GM03348 (cell line): ENCODE measurements around the gene POLR3G.

Source experiments
- DNase-seq: peaks from one replicate; pipeline ENCODE4 v3.0.0; 2012; ENCODE audit warnings: low spot score

POLR3G gene

DNA sequence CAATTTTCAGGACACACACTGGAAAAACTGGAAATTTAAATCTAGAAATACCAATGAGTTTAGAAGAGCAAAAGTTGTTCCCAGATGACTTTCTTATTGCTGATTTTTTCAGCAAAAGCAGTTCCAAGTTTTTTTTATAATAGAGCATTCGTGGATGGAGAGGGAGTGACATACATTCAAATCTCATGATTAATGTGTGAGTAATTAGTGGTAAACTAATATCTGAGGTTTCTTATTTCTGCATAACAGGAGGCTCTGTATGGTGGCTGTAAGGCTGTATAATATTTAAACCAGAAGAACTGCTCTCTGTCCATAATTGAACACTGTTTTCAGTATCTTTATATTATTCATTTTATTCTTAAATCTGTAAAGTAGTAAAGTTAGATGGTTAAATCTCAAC lies 28.9 kb downstream of the POLR3G start:
- no peak for DNase-seq

DNA sequence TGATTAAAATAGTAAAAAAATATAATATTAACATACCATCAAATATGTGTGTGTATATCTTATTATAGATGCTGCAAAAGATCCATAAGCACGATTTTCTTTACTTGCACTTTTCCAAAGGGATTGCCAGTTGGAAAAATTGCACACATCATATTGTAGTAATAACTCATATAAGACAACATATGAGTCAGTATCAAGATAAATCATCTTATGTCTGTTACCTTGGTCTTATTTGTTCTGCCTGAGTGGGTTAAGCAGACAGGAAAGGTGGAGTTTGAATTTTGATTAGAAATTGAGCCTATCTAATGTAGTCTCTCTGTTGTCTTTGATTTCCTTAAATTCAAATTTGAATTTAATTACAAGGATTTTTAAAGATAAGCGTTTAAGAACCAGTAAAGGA lies 30.1 kb downstream of the POLR3G start:
- no peak for DNase-seq

DNA sequence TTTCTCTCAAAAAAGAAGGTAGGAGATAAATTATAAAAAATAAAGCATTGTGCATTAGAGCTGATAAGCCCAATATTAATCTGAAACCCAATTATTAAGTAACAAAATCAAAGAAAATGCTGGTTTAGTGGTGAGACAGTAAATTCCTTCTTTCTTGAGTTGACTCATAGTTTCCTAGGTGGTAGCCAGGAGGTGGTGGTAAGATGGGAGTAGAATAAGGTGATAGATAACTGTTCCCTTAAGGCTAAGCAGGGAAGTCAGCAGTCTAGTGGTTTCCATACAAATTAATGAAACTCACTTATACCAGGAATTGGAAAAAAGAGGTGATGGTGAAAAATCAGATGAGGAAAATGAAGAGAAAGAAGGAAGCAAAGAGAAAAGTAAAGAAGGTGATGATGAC lies 31.6 kb downstream of the POLR3G start:
- DNase-seq, result no peak

DNA sequence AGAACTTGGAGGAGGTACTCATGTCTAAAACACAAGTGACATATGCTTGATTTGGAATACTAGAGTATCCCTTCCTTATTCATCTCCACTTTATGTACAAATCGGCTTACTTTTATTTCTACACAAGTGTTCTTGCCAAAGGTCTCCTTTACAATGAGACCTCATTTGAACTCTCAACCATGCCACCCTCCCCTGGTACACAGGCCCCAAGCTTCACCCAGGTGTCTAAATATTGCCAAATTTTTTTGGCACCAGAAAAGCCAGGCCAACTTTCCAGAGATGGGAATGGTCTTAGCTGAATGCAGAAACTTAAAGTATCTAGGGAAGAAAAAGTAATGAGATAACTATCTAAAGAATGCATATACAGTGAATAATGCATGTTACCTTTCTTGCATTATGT lies 35.8 kb downstream of the POLR3G start:
- no peak for DNase-seq

DNA sequence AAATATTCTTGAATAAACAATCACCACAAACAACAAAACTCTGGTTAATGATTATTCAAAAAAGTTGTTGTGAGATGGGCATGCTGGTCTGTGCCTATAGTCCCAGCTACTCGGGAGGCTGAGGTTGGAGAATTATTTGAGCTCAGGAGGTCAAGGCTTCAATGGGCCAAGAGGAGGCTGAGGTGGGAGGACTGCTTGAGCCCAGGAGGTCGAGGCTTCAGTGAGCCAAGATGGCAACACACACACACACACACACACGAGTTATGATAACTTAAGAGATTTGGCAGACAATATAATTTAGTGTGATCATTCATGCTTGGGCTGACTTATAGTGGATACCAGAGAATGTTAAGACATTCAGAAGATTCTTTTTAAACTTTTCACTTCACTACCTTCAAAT lies 39.9 kb downstream of the POLR3G start:
- no peak for DNase-seq

DNA sequence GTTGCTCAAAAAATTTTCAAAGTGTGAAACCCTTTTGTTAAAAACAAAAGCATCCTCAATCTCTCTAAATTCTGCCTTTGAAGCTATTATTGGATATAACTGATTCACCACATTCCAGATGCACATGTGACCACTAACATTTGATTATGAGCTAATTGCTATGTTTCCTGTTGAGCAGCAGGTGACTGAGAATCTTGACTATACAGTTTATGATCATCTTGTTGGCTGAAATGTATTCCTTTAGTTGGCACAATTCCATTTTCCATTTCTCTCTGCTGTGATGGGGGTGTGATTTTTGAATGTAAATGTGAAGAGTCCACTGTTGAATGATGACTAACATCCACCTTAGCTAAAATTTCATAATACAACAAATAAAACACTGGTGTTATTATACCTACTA lies 44.0 kb downstream of the POLR3G start:
- DNase-seq, result peak; percentile 26

DNA sequence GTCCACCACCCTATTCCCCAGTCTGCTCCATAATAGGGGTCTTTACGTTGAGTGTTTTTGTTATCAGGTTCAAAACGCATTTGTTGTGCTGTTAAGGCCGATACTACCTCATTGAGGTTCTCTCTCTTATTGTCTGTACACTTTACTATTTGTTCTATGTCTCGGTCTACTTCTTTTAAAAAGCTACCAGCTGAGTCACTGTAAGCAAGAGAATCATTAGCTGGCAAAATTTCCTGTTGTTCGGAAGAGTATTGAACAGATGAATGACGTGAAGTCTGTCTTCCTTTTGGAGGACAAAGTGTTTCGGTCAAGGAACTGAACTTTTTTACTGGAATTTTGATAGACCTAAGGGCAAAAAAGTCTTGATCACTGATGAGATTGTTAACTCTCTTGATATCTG lies 44.4 kb downstream of the POLR3G start:
- DNase-seq, result no peak

DNA sequence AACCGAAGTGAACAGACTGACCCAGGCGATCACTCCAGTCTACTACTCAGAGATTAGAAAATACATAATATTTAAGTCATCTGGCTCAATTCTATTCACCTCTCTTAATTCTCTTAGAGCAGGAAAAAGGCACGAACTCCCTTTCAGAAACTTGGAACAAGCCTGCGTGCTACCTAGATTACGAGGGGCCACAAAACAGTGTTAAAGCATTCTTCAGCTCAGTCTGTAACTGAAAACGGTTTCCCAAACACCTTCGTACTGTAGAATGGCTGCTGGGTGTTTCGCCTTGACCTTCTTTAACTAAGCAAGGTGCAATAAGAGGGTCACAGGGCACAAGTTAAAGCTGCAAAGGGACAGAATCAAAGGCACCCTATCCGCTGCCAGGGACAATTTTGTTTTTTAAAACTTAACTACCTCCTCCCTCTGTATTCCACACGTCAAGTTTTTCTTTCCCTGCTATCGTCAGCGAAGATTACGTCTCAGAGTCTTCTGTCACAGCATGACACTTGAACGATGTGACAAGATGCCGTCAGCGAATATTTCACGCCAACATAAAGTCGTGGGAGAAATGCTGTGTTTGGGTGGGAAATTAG lies 54.0 kb downstream of the POLR3G start:
- DNase-seq, result peak; percentile 4

DNA sequence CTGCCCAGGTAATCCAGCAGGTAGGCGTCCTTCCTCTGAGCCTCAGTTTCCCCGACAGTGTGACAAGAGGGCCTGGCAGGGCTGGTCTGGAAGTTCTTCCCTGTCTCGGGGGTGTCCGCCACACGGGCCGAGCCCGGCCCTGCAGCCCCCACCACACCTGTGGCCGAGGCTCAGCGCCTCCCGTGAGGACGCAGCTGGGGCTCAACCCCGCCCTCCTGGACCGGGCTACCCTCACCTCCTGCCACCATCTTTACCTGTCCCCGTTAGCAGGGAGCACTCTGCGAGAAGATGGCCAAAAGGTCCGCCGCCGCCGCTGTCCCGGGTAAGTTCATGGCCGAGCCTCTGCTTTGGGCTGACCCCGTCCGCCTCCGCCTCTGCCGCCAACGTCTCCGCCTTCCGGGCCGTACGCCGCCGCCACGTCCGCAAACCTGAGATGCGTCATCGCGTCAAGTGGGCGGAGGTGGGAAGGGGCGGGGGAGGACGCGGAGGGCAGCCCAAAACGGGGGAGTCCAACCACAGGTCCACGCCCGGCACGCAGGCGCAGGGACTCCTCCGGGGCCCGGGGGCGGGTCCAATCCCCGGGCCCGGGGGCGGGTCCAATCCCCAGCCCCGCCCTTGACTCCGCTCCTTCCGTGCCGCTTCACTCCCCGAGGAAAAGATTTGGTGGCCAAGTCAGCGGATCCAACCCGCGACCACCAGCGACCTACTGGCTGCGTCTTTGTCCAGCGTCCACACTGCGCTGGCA lies 54.7 kb downstream of the POLR3G start, which contains the start of gene LYSMD3:
TSS of gene LYSMD3 (minus strand) at position 391 of the 745 bp plus-strand sequence. CDS start 4,295 bp downstream, outside the sequence.
- peak; percentile 100 for DNase-seq

DNA sequence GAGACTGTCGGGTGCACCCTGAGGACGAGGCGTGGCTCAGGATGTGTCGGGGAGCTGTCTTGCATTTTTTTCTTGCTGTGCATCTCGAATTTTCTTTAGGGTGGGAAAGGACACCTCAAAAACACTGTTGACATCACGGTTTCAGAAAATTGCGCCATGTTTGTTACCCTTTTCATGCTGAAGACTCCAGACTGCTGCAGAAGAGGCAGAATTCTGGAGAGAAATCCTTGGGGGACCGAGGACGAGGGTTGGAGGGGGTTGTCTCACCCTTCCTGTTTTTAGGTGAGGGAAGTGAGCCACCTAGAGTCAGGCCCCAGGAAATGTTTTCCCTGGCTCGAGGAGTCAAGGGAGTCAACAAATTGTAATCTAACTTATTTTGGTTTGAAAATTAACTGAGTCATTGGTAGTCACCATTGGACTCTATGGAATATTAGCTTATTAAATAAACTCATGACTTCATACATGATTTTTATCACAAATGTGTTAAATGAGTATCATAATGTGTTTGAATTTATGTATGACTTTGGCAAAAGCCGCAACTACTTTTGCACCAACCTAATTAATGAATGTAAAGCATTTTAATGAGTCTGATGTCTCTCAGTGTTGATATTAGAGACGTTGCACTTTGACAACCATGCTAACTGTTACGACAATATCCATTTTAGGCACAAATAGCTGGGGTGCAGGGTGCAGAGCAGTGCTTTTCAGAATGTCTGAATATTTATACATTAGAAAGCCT lies 55.4 kb downstream of the POLR3G start:
- peak; percentile 82 for DNase-seq

DNA sequence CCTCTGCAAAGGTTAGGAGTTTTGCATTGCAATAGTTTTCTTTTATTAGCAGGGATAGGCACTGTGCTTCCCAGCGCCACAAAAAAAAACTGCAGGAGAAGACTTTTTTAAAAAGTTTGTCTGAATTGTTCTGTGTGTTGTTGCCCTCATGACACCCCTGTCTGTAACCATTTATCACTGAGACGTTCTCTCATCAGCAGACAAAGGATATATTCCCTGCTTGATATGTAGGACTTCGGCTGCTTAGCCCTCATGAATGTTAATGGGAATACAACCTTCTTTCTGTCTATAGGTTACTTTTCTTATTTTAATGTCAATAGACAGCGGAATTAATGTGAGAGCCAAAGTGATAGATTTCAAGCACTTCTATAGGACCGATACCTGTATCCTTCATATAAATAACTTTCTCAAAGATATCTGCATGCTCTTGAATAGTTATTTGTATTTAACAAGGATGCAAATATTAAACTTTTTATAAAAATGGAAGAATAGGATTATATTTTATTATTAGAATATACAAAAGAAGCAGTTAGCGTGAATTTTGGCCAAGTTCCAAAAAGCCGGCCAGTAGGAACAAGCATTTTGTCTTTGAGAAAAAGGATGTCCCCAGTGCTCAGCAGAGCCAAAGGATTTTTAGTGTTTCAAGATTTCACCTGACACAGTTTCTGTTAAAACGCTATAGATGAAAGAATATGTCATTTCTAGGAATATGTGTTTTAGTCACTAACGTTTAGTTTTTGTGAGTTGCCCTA lies 56.2 kb downstream of the POLR3G start:
- DNase-seq, result no peak

DNA sequence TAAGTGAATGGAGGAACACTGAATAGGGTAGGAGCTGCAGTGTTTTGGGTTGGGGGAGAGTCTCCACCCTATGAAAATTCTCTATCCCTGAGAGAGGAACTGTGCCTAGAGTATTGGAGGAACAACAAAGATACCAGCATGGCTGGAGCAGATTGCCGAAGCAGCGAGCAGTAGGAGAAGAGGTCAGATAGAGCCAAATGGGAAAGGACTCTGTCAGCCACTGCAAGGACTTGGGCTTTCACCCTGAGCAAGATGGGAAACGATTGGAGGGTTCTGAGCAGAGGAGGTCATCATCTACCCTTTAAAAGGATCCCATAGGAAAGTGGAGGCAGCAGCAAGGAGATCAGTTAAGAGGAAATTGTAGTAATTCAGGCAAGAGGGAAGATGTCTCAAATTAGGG lies 59.1 kb downstream of the POLR3G start:
- no peak for DNase-seq

DNA sequence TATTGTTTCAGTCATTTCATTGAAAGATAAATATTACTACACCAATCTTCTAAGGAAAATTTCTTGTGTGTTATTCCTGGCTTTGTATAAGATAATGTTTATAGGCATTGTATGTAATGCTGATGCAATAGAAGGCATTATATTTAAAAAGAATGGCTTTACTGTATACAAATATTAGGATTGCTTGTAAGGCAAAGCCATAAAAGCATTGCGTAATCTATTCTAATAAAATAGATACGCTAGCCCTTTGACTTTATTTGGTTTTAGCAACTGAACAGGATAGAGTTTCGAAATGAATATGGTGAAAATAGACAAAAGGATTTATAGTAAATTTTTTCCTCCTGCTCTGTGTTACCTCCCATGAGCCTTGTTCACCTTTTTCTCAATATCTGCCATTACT lies 60.3 kb downstream of the POLR3G start:
- DNase-seq, result no peak

DNA sequence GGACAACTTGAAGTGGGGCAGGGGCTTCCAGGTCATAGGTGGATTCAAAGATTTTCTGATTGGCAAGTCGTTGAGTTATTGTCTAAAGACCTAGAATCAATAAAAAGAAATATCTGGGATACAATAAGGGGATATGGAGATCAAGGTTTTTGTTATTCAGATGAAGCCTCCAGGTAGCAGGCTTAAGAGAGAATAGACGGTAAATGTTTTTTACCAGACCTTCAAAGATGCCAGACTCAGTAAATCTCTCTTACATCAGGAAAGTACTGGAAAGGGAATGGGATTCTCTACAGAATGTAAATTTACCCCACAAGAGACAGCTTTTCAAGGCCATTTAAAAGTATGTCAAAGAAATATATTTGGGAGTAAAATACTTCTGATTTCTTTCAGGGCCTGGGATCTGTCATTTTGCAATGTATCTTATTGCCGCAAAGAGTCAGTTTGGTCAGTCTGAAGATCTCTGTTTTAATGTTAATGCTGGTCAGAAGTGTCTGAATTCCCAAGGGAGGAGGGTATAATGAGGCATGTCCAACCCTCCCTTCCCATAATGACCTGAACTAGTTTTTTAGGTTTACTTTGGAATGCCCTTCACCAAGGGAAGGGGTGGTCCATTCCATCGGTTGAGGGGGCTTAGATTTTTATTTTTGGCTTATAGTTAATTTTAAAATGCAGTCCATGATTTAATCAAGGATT lies 68.3 kb downstream of the POLR3G start:
- no peak for DNase-seq

DNA sequence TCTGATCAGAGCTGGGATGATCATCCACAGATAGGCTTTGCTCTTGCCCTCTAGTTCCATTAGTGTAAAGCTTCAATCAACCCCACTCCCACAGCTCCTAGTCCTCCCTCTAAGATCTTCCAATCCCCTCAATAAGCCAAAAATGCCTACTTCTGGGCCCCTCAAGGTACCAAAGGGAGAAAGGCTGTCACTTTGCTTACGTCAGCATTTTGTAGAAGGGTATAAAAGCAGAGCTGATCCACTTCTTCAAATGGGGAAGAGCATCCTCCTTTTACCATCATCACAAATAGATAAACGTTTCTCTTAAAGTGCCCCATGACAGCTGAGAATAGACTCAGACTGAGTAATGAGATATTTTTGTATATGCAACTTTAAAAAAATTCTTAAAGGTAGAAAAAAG lies 70.8 kb downstream of the POLR3G start:
- no peak for DNase-seq

DNA sequence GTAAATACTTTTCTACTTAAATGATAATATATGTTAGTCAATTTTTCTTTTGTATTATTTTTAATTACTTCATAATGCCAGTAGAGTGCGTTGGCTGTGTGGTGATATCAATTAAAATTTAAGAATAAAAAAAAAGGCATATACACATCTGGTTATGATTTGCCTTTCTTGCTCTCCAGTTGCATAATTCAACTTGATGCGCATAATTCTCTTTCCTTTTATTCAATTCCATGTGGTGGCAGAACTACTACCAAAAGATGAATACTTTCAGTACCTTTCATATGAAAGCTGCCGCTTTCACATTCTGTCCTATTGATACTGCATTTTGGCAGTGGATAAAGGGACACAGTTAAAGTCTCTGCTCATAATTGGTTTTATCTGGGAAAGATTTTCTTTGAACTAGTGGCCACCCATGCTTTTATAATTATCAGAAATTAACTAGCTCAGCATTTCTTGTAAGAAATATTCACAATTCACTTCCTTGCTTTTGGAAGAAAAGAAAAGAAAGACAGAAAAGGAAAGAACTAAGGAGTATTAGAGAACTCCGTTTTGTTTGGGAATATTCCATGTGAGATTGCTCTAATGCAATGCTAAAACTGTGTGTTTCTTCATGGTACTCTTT lies 71.7 kb downstream of the POLR3G start:
- peak; percentile 8 for DNase-seq

DNA sequence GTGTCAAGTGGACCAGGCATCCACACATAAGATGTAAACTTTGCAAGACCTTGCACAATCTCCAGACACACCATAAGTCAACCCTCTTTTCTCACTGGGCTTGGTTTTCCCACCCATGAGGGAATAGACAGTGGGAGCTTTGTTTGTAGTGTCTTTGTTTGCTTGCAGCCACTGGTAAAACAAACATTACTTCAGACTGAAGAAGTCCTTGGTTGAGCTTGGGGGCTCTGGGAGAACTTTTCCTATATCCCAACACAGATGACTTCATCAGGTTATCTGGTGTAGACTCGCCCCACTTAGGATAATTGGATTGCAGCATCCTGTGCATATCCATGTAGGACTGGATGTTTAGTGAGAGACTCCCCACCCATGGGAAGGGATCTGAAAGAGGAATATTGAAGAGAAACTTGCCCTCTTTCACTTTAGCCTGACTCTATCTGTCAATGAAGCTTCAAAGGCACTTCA lies 72.4 kb downstream of the POLR3G start:
- no peak for DNase-seq

DNA sequence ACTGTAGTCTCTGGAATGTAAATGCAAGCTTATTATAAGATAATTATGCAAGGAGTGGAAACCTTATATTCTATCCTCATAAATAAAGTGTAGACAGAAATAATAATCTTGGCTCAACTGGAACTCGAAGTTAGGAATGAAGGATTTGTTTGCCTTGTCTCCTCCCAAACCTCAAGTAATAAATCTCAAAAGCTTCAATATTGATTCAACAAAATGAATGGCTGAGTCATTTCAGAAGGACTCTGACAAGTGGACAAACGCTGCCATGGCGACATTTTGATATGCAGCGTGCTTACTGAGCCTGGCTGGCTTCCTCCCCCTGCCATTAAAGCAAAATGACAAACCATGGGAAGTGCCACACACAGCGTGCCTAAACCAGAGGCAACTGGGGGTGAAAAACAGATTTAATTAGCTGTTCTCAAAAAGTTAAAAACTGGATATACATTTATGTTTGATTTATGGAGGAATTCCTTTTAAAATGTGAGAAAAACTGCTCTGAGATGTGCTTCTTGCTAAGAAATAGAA lies 73.5 kb downstream of the POLR3G start:
- DNase-seq, result no peak

DNA sequence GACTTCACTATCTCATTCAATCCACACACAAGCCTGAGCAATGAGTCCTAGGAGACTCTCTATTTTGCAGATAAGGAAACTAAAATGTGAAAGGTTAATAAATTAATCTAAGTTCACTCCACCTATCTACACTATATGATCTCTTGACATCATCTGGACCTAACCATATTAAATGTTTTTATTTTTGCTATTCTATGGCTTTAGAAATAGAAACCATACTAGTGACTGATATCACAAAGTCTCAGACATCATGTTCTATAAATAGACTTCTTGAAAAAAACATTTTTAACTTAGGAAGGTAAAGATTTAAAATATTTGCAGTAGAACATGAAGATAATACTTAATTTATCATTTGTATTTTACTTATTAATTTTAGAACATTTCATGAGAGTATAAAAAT lies 74.6 kb downstream of the POLR3G start:
- no peak for DNase-seq

DNA sequence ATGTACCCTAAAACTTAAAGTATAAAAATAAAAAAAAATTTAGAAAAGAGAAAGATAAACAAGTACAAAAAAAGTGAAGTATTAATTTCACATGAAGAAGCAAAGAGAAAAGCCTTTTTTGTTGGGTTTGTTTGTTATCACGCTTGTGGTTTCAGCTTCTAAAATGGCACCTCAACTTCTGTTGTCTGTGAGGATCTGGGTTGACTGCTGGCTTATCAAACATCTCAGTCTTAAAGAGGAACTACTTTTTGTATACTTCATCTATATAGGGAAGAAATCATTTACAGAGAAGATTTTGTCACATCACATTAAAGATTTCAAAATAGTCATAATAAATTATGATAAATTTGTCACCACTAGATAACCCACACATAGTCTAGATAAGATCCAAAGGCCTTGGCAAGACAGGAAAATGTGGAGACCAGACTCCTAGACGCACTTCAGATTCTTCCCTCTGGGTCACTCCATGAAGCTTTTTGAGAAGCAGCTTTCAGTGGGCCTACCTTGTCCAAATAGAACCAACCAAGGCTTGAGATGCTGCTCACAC lies 75.1 kb downstream of the POLR3G start:
- DNase-seq, result no peak

DNA sequence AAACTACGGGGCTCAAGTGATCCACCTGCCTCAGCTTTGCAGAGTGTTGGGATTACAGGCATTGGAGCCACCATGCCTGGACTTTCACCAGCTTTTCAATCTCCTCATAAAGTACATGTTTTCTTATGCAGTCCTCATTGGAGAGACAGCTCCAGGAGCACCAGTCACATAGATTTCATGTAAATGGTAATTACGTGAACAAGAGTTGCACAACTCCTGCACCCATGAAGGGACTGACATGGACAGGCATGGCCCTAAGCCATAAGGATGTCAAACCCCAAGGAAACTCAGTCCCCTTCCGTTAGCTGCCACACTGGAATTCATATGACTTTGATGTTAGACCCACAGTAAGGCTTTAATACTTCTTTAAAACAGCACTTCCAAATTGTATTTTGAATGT lies 76.3 kb downstream of the POLR3G start:
- DNase-seq, result no peak
